ENCODE data around the gene LSS.

The LSS gene

GRCh38 chr21:46217511-46218196 is 10.9 kb downstream of the LSS start:
- no peak for DNase-seq

- no peak for DNase-seq
These were observed 12.3 kb downstream of the LSS start for GRCh38 chr21:46216132-46216747.

- no peak for DNase-seq
These were observed 13.0 kb downstream of the LSS start for GRCh38 chr21:46215436-46216131.

- no peak for DNase-seq
These were observed 13.9 kb downstream of the LSS start for GRCh38 chr21:46214478-46215340.

GRCh38 chr21:46213620-46214286 is 14.8 kb downstream of the LSS start:
- DNase-seq, result no peak

GRCh38 chr21:46212721-46213484 is 15.7 kb downstream of the LSS start:
- no peak for DNase-seq

- no peak for DNase-seq
These were observed 16.5 kb downstream of the LSS start for GRCh38 chr21:46211786-46212720.

GRCh38 chr21:46211376-46211775 is 17.2 kb downstream of the LSS start:
- no peak for DNase-seq

- no peak for DNase-seq
These were observed 18.0 kb downstream of the LSS start for GRCh38 chr21:46210378-46211136.

GRCh38 chr21:46208761-46209721 is 19.5 kb downstream of the LSS start:
- DNase-seq, result no peak

- DNase-seq, result no peak
These were observed 20.5 kb downstream of the LSS start for GRCh38 chr21:46207920-46208591.

- no peak for DNase-seq
These were observed 21.3 kb downstream of the LSS start for GRCh38 chr21:46207006-46207919.

- no peak for DNase-seq
These were observed 22.2 kb downstream of the LSS start for GRCh38 chr21:46206163-46207005.

- no peak for DNase-seq
These were observed 22.8 kb downstream of the LSS start for GRCh38 chr21:46205766-46206162.

- DNase-seq, result no peak
These were observed 23.4 kb downstream of the LSS start for GRCh38 chr21:46205166-46205565.

- DNase-seq, result no peak
These were observed 25.4 kb downstream of the LSS start for GRCh38 chr21:46203203-46203600.

Data from NCI-H2081 treated with DMSO at 0.1 percent for 48 hours (cell line).